Mononuclear cell (primary cell): ENCODE results near the gene SMYD3. TPM values are rescaled to one million over a fixed set of nuclear protein-coding genes. Genes with fewer than 3 reads are reported as not detected.

Experiments used
- H3K27me3 ChIP-seq: 2 replicates; pipeline ENCODE4 v1.6.0; 2011; ENCODE audit warnings: low read length, control low read depth; ENCODE audit not compliant: insufficient read depth
- H3K4me1 ChIP-seq: 2 replicates; pipeline ENCODE4 v1.5.1; 2011; ENCODE audit warnings: mild to moderate bottlenecking, low read length, control low read depth; ENCODE audit not compliant: insufficient read depth
- H3K4me3 ChIP-seq: 2 replicates; pipeline ENCODE4 v1.5.1; 2011; ENCODE audit warnings: mild to moderate bottlenecking, low read length, moderate library complexity
- H3K9me3 ChIP-seq: 2 replicates; pipeline ENCODE4 v1.5.1; 2011; ENCODE audit warnings: low read depth, mild to moderate bottlenecking, control low read depth, low read length
- total RNA-seq: library from RNA; depleted of rRNA; stranded (reverse); fragments of >200 nt; gene quantifications from one replicate; pipeline ENCODE4 v1.2.3, GENCODE V29; 2012

The SMYD3 gene
- total RNA-seq, 1 donor: 18.2 TPM

- Histone ChIP-seq H3K27me3 (no peaks in the 10 kb centered on the region), H3K9me3 (no peaks in the 10 kb centered on the region), H3K4me3 (no peak overlapping the region), H3K4me1 (no peaks in the 10 kb centered on the region)
Observed at GRCh38 chr1:246265481-246265880, 241.6 kb downstream of the SMYD3 start.

GRCh38 chr1:246262281-246262680 is 244.8 kb downstream of the SMYD3 start:
- peaks cover 9% of the 10 kb centered on the region for H3K9me3 ChIP-seq
- H3K4me3 ChIP-seq: no peak overlapping the region
- no peaks in the 10 kb centered on the region for H3K4me1 ChIP-seq
- H3K27me3 ChIP-seq: no peaks in the 10 kb centered on the region

- no peaks in the 10 kb centered on the region for H3K4me1 ChIP-seq
- H3K4me3 ChIP-seq: no peak overlapping the region
- H3K9me3 ChIP-seq: peaks cover 9% of the 10 kb centered on the region
- no peaks in the 10 kb centered on the region for H3K27me3 ChIP-seq
Observed at GRCh38 chr1:246261639-246262038, 245.4 kb downstream of the SMYD3 start.

GRCh38 chr1:246258250-246258649 is 248.8 kb downstream of the SMYD3 start:
- Histone ChIP-seq H3K27me3 (no peaks in the 10 kb centered on the region), H3K4me3 (no peak overlapping the region), H3K9me3 (peaks cover 9% of the 10 kb centered on the region), H3K4me1 (no peaks in the 10 kb centered on the region)

GRCh38 chr1:246255773-246256172 is 251.3 kb downstream of the SMYD3 start:
- Histone ChIP-seq H3K9me3 (peaks cover 9% of the 10 kb centered on the region), H3K4me3 (no peak overlapping the region), H3K27me3 (no peaks in the 10 kb centered on the region), H3K4me1 (no peaks in the 10 kb centered on the region)

- H3K9me3 ChIP-seq: peaks cover 9% of the 10 kb centered on the region
- H3K4me3 ChIP-seq: no peak overlapping the region
- no peaks in the 10 kb centered on the region for H3K27me3 ChIP-seq
- no peaks in the 10 kb centered on the region for H3K4me1 ChIP-seq
Observed at GRCh38 chr1:246254854-246255253, 252.2 kb downstream of the SMYD3 start.

GRCh38 chr1:246246430-246246829 is 260.6 kb downstream of the SMYD3 start:
- Histone ChIP-seq H3K9me3 (no peaks in the 10 kb centered on the region), H3K4me1 (no peaks in the 10 kb centered on the region), H3K27me3 (no peaks in the 10 kb centered on the region), H3K4me3 (no peak overlapping the region)

GRCh38 chr1:246245541-246245940 is 261.5 kb downstream of the SMYD3 start:
- H3K4me1 ChIP-seq: no peaks in the 10 kb centered on the region
- H3K4me3 ChIP-seq: no peak overlapping the region
- H3K9me3 ChIP-seq: no peaks in the 10 kb centered on the region
- no peaks in the 10 kb centered on the region for H3K27me3 ChIP-seq

- Histone ChIP-seq H3K4me1 (no peaks in the 10 kb centered on the region), H3K27me3 (no peaks in the 10 kb centered on the region), H3K9me3 (no peaks in the 10 kb centered on the region), H3K4me3 (no peak overlapping the region)
Observed at GRCh38 chr1:246232126-246232525, 275.0 kb downstream of the SMYD3 start.

- H3K4me1 ChIP-seq: no peaks in the 10 kb centered on the region
- no peaks in the 10 kb centered on the region for H3K27me3 ChIP-seq
- H3K4me3 ChIP-seq: no peak overlapping the region
- H3K9me3 ChIP-seq: no peaks in the 10 kb centered on the region
Observed at GRCh38 chr1:246226041-246226440, 281.0 kb downstream of the SMYD3 start.

- Histone ChIP-seq H3K4me3 (no peak overlapping the region), H3K9me3 (no peaks in the 10 kb centered on the region), H3K27me3 (no peaks in the 10 kb centered on the region), H3K4me1 (peaks cover 6% of the 10 kb centered on the region)
Observed at GRCh38 chr1:246221485-246222255, 285.4 kb downstream of the SMYD3 start.

- Histone ChIP-seq H3K4me3 (no peak overlapping the region), H3K27me3 (no peaks in the 10 kb centered on the region), H3K9me3 (no peaks in the 10 kb centered on the region), H3K4me1 (peaks cover 12% of the 10 kb centered on the region)
Observed at GRCh38 chr1:246220495-246221065, 286.5 kb downstream of the SMYD3 start.

- peaks cover 22% of the 10 kb centered on the region for H3K4me1 ChIP-seq
- H3K4me3 ChIP-seq: no peak overlapping the region
Observed at GRCh38 chr1:246219508-246220030, 287.5 kb downstream of the SMYD3 start.

GRCh38 chr1:246218686-246219085 is 288.4 kb downstream of the SMYD3 start:
- peaks cover 29% of the 10 kb centered on the region for H3K4me1 ChIP-seq
- H3K4me3 ChIP-seq: no peak overlapping the region
- no peaks in the 10 kb centered on the region for H3K27me3 ChIP-seq
- no peaks in the 10 kb centered on the region for H3K9me3 ChIP-seq

More at GRCh38 chr1:246219508-246220030, 287.5 kb downstream of the SMYD3 start:
- no peaks in the 10 kb centered on the region for H3K27me3 ChIP-seq
- no peaks in the 10 kb centered on the region for H3K9me3 ChIP-seq

GRCh38 chr1:246216906-246217305 is 290.2 kb downstream of the SMYD3 start:
- peaks cover 29% of the 10 kb centered on the region for H3K4me1 ChIP-seq
- no peak overlapping the region for H3K4me3 ChIP-seq
- no peaks in the 10 kb centered on the region for H3K27me3 ChIP-seq
- no peaks in the 10 kb centered on the region for H3K9me3 ChIP-seq

- Histone ChIP-seq H3K27me3 (no peaks in the 10 kb centered on the region), H3K9me3 (no peaks in the 10 kb centered on the region), H3K4me1 (peaks cover 29% of the 10 kb centered on the region), H3K4me3 (no peak overlapping the region)
Observed at GRCh38 chr1:246215510-246215903, 291.6 kb downstream of the SMYD3 start.
